ENCODE data around the gene RBL2. TPM values are rescaled to one million over a fixed set of nuclear protein-coding genes. Genes with fewer than 3 reads are reported as not detected.

Gene RBL2
- total and polyA plus RNA-seq, 2 of the 13 experiments (the other 11 are each of a cell fraction or from before 2014, with no cell fraction given): 41.2 to 60.9 TPM

GRCh38 chr16:53435066-53435688 lies 906 bp downstream of the RBL2 start (continued):
- TF ChIP-seq ZNF280D (CRISPR knock-in tag; IDR thresholded peaks at IDR 0.05) (no peak), CHCHD3 (CRISPR knock-in tag; IDR thresholded peaks at IDR 0.05) (no peak), ZNF580 (CRISPR knock-in tag; IDR thresholded peaks at IDR 0.05; ENCODE audit: borderline replicate concordance, low read depth) (no peak), BORCS8-MEF2B (CRISPR knock-in tag; IDR thresholded peaks at IDR 0.05) (peak; percentile 52; the same call in 1 of the 2 replicates), ARID5B (CRISPR knock-in tag; IDR thresholded peaks at IDR 0.05) (no peak), MTF2 (CRISPR knock-in tag; IDR thresholded peaks at IDR 0.05; ENCODE audit: borderline replicate concordance) (no peak), ZBTB49 (CRISPR knock-in tag; IDR thresholded peaks at IDR 0.05; ENCODE audit: borderline replicate concordance) (no peak), ZNF720 (CRISPR knock-in tag; IDR thresholded peaks at IDR 0.05) (no peak), ZNF841 (CRISPR knock-in tag; IDR thresholded peaks at IDR 0.05; ENCODE audit: borderline replicate concordance) (no peak), TFDP2 (CRISPR knock-in tag; IDR thresholded peaks at IDR 0.05) (no peak), MYC (CRISPR knock-in tag; IDR thresholded peaks at IDR 0.05; ENCODE audit: borderline replicate concordance) (no peak), CREBL2 (CRISPR knock-in tag; IDR thresholded peaks at IDR 0.05; ENCODE audit: borderline replicate concordance) (no peak), HOXD1 (CRISPR knock-in tag; IDR thresholded peaks at IDR 0.05) (no peak; the same call in none of the 2 replicates), NFE2 (CRISPR knock-in tag; IDR thresholded peaks at IDR 0.05) (no peak), ZNF670 (CRISPR knock-in tag; IDR thresholded peaks at IDR 0.05; ENCODE audit: borderline replicate concordance) (no peak), NCOR1 (IDR thresholded peaks at IDR 0.05; ENCODE audit: borderline replicate concordance, low read length) (no peak), RBM39 (IDR thresholded peaks at IDR 0.05; ENCODE audit: low read depth, low read length, poor library complexity, severe bottlenecking) (peak; percentile 21), ZNF34 (CRISPR knock-in tag; IDR thresholded peaks at IDR 0.05; ENCODE audit: borderline replicate concordance) (no peak)

Data from HepG2 (cell line).